Fibroblast of lung (primary cell): ENCODE results near the gene CCNI.

Source experiments
- EZH2 ChIP-seq: IDR thresholded peaks from 2 replicates; pipeline ENCODE4 v1.5.1; 2012; ENCODE audit warnings: low read length, control low read depth, mild to moderate bottlenecking; ENCODE audit errors: missing control alignments
- TF ChIP-seq, protein P1 (sequence below), 2 donors: IDR thresholded peaks in 1 of 2; conservative IDR thresholded peaks in 1 of 2; 1 replicate in 1 of 2; 2 replicates in 1 of 2; pipeline ENCODE4 v1.5.1; 2011 to 2012; ENCODE audit warnings: low read length in 2 of 2, control low read depth in 1 of 2, inconsistent platforms in 1 of 2, low read depth in 1 of 2, mild to moderate bottlenecking in 1 of 2

GRCh38 chr4:77073106-77073809 is 2.5 kb downstream of the CCNI start:
- TF ChIP-seq, protein P1, sequence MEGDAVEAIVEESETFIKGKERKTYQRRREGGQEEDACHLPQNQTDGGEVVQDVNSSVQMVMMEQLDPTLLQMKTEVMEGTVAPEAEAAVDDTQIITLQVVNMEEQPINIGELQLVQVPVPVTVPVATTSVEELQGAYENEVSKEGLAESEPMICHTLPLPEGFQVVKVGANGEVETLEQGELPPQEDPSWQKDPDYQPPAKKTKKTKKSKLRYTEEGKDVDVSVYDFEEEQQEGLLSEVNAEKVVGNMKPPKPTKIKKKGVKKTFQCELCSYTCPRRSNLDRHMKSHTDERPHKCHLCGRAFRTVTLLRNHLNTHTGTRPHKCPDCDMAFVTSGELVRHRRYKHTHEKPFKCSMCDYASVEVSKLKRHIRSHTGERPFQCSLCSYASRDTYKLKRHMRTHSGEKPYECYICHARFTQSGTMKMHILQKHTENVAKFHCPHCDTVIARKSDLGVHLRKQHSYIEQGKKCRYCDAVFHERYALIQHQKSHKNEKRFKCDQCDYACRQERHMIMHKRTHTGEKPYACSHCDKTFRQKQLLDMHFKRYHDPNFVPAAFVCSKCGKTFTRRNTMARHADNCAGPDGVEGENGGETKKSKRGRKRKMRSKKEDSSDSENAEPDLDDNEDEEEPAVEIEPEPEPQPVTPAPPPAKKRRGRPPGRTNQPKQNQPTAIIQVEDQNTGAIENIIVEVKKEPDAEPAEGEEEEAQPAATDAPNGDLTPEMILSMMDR (conservative IDR thresholded peaks at IDR 0.05 in 1 of 2, IDR thresholded peaks at IDR 0.05 in 1 of 2; ENCODE audit: low read depth in 1 of 2, low read length in 2 of 2), result no peak
- no peak for TF ChIP-seq EZH2
